NCI-H69 (cell line): ENCODE measurements around the gene GPRC5C.
"Not testable (repeated sequence)": the region's sequence is repeated elsewhere in the genome, so short reads cannot be mapped to it uniquely, and the experiment has no call there.

Source experiments
- DNase-seq: peaks from one replicate; lab custom pipeline; 2025; lab: John Stamatoyannopoulos, UW

The GPRC5C gene

DNA sequence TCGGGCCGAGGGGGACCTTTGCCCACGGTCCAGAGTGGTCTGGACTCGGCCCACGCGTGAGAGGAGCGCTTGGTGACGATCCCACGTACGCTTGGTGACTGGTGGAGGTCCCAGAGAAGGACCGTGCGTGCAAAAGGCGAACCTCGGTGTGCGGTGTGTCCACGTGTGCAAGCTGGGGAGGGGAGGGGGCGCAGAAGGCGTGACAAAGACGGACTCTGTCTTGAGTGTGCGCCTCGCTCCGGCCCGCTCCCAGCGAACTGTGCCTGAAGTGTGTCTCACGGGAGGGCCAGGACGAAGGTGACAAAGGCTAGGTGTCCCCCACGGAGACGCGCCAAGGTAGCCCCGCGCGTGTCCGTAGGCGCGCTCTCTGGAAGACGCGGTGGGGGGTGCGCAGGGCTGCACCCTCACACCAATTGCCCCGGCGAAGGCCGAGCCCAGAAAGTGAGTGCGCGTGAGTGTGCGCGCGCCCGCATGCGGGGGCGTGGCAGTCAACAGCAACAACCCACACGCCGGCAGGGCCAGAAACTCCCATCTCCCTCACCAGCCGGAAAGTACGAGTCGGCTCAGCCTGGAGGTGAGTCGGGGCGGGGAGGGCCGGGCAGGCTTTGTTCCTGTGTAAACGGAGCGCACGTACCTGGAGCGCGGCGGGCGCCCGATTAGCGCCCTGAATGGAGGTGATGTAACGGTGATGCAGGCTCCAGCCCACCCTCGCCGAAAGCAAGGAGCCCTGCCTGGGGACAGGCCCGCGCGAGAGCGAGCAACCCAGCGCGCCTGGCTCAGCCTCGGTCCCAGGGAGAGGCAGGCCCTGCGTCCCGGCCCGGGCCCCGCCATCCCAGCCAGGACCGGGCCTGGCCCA lies at the start of gene GPRC5C:
Gene GPRC5C, plus strand, starts transcription at position 521 of the 856 bp plus-strand sequence. CDS start 7,689 bp downstream, outside the sequence.
- DNase-seq: peak; percentile 97

GRCh38 chr17:74383141-74383540 lies 48.7 kb upstream of the GPRC5C start:
- DNase-seq: no peak

GRCh38 chr17:74385201-74385600 lies 46.7 kb upstream of the GPRC5C start:
- peak; percentile 76 for DNase-seq

- DNase-seq: no peak
These were observed 45.5 kb upstream of the GPRC5C start for GRCh38 chr17:74386386-74386785.

DNA sequence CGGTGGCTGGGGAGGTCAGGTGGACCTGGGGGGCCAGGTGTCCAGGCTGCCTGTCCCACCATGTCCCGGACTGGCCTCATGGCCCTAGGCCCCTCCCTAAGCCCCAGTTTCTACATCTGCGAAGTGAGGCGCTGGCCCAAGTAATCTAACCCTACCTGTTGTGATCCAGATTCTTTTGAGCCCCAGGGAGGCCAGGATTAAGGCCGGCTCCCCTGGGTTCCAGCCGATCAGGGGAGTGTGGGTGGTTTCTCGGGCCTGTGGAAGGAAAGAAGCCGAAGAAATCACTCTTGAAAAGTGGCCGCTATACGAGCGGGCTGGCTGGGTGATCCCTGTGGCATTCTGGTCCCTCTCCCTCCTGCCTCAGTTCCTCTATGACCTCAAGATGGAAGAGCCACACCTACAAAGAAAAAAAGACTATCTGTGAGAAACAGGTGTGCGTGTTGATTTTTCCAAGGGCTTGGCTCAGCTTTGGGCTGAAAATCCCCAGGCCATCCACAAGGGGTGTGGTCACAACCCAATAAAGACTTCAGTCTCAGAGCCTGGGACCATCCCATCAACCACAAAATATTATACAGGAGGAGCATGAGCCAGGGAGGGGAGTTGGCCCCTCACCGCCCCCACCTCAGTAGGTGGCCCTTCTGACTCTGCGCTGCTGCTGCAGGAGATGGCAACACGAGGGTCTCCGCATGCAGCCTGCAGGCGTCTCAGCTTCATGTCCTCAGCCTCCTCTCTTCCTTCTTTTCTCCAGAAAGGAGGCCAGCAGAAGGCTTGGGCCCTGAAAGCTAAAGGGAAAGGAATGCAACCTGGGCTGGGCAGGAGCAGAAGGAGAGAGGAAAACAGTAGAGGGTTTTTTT lies 44.3 kb upstream of the GPRC5C start:
- no peak for DNase-seq

DNA sequence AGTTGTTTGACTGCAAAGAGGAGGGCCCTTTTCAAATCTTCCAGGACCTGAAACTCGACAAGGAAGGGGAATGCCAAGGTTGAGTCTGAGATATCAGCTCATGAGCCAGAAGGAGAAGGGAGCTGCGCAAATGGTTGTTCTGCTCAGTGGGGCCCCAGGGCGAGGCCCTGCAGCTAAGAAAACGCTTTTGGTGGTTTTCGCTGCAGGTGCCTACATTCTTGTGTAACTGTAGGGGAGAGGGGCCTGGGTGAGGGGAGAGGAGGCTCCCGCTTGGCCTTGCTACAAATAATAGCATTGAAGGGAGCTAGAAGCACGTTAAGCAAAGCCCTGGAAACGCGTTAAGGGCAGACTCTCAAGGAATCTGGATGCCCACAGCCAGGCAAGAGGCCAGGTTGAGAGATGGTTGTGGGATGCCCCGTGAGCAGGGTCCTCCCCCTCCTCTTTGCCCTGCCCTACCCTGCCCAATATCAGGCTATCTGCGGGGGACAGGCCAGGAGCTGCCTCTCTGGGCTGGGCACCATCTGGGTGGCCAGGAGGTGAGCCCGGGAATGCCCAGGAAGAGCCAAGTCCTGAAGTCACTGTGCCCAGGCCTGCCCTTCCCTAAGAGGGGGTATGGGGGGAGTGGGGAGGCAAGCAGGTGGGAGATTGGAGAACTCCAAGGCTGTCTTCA lies 42.7 kb upstream of the GPRC5C start:
- DNase-seq: no peak

DNA sequence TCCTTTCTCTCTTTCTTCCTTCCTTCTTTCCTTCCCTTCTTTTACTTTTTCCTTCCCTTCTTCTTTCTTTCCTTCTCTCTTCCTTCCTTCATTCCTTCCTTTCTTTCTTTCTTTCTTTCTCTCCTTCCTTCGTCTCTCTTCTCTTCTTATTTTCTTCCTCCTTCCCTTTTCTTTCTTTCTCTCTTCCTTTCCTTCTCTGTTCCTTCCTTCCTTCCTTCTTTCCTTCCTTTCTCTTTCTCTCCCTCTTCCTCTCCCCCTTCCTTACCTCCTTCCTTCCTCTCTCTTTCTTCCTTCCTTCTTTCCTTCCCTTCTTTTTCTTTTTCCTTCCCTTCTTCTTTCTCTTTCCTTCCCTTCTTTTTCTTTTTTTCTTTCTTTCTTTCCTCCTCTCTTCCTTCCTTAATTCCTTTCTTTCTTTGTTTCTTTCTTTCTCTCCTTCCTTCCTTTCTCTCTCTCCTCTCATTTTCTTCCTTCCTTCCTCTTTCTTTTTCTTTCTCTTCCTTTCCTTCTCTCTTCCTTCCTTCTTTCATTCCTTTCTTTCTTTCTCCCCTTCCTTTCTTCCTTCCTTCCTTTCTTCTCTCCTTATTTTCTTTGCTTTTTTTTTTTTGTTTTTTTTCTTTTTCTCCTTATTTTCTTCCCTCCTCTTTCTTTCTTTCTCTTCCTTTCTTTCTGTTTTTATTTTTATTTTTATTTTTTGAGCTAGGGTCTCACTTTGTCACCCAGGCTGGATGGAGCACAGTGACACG lies 41.8 kb upstream of the GPRC5C start:
- no peak for DNase-seq

- DNase-seq: no peak
These were observed 40.9 kb upstream of the GPRC5C start for GRCh38 chr17:74390680-74391653.

- DNase-seq: no peak
These were observed 40.1 kb upstream of the GPRC5C start for GRCh38 chr17:74391771-74392170.

- no peak for DNase-seq
These were observed 39.0 kb upstream of the GPRC5C start for GRCh38 chr17:74392848-74393247.

DNA sequence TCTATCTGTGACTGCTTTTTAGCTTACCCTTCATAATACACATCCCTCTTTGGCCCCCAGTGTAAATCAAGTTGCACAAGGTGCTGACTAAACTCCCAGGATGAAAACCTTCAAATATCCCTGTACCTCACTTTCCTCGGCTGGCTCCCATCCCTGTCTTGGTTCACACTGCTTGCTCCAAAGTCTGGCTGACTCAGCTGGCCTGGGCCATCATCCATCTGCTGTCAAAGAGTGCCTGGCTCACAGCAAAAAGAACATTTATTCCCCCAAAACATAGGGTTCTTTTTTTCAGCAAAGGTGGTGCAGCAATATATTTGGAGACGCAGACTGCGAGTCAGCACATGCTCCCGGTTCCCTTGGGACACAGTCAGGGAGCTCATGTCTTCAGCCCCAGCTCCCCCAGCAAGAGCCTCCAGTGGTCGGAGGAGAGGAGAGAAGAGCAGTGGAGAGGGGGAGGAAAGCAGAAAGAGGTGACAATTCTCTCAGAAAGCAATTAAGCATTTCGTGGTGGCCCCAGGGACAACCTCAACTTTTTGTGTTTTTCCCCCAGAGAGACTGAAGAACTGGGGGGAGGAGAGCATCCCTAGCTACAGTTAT lies 38.4 kb upstream of the GPRC5C start:
- peak; percentile 58 for DNase-seq

- DNase-seq: peak; percentile 72
These were observed 37.5 kb upstream of the GPRC5C start for GRCh38 chr17:74394275-74394950.

- peak; percentile 43 for DNase-seq
These were observed 36.9 kb upstream of the GPRC5C start for GRCh38 chr17:74394977-74395376.

GRCh38 chr17:74396567-74396966 lies 35.3 kb upstream of the GPRC5C start:
- DNase-seq: no peak

GRCh38 chr17:74402048-74402447 lies 29.8 kb upstream of the GPRC5C start:
- DNase-seq: no peak

- DNase-seq: peak; percentile 33
These were observed 28.3 kb upstream of the GPRC5C start for GRCh38 chr17:74403512-74404137.

DNA sequence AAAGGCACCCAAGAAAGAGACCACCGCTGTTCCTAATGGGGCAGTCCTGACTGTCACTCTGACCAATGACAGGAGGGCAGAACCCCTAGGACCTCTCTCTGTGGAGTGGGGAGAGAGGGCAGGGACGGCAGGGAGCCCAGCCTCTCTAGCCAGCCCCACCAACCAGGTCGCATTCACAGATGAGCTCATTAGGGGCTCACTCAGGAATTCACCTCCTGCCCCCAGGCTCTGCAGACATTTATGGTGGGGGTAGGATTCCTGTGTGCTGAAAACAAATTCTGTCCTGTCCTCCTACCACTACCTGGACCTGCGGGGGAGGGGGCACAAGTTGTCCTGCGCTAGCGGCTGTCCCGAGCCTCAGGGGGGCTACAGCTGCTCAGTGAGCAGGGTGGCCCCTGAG lies 27.7 kb upstream of the GPRC5C start:
- DNase-seq: no peak

DNA sequence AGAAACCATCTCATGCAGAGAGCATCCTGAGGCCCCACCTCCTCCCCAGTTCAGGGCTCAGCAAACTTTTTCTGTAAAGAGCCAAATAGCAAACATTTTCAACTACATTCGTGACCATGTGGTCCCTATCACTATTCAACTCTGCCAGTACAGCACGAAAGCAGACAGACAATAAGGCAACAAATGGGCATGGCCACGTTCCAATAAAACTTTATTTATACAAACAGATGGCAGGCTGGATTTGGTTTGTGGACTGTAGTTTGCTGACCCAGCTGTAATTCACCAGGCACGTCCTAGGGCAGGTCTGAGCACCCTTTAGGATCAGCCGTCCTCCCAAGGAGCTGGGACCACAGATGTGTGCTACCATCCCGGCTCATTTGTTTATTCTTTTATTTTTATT lies 27.1 kb upstream of the GPRC5C start:
- peak; percentile 33 for DNase-seq

- DNase-seq: not testable (repeated sequence)
These were observed 26.6 kb upstream of the GPRC5C start for GRCh38 chr17:74405311-74405710.
